ENCODE measurements around the gene CENPN.
A peak's percentile ranks its signal among the peaks of the same experiment; 100 is the strongest.

CENPN gene

DNA sequence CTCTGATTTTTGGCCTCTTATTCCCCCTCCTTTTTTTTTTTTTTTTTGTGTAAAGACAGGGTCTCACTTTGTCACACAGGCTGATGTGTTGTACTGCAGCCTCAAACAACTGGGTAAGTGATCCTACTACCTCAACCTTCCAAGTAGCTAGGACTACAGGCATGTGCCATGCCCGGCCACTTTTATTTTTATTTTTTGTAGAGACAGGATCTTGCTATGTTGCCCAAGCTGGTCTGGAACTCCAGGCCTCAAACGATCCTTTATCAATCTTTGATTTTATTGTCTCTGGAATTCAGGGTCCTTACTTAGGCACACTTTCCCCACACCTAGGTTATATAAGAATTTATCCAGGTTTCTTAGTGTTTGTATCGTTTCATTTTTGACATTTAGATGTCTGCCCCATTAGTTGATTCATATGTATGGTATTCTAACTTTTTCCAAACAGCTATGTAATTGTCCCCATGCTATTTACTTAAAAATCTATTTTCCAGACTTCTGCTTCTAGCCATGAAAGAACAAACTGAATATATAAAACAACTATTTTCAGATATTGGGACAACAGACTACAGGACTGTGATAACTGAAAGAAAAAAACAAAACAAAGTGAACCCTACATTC, 14.2 kb upstream of the CENPN start:
- no peak for DNase-seq

- no peak for DNase-seq
Measured at GRCh38 chr16:80993307-80993706, 13.7 kb upstream of the CENPN start.

DNA sequence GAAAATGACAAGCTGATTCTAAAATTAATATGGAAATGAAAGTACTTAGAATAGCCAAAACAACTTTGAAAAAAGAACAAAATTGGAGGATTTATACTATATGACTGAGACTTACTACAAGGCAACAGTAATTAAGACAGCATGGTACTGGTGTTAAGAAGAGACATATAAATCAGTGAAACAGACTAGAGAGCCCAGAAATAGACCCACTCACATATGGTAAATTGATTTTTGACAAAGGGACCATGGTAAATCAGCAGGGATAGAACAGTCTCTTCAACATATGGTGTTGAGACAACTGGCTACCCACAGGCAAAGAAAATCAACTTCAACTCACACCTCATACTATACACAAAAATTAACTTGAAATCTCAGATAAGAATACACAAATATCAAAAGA, 13.2 kb upstream of the CENPN start:
- DNase-seq = no peak

DNA sequence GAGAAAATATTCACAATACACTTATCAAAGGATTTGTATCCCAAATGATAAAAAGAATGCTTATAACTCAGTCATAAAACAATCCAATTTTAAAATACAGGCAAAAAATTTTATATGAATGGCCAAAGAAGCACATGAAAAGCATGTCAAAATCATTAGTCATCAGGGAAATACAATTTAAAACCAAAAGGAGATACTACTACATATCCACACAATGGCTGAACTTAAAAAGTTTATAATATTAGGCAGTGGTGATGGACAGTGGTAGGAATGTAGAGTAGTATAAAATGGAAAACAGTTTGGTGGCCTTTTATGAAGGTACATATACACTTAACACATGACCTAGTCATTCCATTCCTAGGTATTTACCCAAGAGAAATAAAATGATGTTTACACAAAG, 12.6 kb upstream of the CENPN start:
- DNase-seq = no peak

DNA sequence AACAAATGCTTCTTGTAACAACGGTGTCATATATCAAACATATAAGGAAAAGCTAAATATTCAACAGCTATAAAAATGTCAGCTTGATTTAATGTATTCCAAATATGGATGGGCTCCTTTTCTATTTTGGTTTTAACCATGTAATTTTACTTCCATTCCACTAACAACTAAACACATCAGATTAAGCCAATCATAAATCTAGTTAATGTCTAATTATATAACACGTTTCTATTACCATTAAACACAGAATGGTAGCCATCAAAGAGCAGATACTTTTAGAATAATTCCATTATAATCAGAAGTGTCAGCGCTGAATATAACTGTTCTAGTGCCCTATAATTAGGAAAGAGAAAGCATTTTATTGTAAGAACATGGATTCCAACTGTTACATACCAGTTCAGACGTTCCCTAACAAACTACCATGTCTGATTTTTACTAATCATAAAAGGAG, 10.3 kb upstream of the CENPN start:
- DNase-seq = no peak

DNA sequence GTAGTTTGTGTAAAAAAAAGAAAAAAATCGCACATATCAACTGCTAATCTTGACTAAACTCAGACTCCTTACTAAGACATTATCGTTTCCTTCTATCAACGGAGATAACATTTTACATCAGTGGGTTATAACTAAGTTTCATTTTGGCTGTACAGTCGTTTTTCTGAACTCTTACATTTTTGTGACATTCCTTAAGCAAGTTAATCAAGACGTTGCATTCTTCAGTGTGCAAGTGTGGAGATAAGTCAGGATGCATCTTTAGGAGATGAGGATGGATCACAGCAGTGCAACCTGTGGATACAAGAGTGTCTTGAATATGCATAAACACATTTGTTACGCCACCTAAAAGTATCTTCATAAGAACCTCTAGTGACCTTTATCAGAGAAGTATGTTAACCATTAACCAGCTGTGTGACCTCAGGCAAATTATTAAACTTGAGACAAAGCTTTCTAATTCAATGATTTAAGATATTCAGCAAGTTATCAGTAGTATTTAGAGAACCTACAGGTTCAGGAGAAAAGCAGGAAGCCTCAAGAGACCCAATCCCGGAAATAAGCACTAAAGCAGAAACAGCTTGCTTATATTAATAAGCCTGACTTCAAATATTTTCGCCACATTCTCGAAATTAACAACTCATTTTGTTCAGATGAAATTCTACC, 9.7 kb upstream of the CENPN start:
- no peak for DNase-seq

GRCh38 chr16:80997964-80998620, 8.9 kb upstream of the CENPN start:
- no peak for DNase-seq

DNA sequence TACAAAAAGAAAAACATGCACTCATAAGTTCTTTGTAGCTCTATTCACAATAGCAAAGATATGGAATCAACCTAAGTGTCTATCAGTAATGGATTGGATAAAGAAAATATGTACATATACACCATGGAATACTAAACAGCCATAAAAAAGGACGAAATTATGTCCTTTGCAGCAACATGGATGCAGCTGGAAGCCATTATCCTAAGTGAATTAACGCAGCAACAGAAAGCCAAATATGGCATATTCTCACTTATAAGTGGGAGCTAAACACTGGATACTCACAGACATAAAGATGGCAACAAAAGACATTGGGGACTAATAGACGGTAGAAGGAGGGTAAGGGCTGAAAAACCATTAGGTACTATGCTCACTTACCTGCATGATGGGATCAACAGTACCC, 6.1 kb upstream of the CENPN start:
- no peak for DNase-seq

DNA sequence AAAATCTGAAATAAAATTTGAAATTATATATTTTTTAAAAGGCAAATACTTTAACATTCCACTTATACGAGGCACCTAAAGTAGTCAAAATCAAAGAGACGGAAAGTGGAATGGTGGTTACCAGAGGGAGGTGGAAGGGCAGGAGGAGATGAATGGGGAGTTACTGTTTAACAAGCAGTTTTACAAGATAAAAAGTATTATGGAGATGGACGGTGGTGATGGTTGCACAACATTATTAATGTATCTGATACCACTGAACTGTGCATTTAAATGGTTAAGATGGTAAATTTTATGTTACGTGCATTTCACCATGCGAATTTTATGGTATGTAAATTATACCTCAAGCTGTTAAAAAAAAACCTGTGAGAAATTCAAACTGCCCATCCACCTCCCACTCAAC, 5.7 kb upstream of the CENPN start:
- no peak for DNase-seq

GRCh38 chr16:81003064-81003463, 4.0 kb upstream of the CENPN start:
- no peak for DNase-seq

- no peak for DNase-seq
Measured at GRCh38 chr16:81003610-81004460, 3.2 kb upstream of the CENPN start.

GRCh38 chr16:81004646-81005353, 2.2 kb upstream of the CENPN start:
- DNase-seq = peak; percentile 34

DNA sequence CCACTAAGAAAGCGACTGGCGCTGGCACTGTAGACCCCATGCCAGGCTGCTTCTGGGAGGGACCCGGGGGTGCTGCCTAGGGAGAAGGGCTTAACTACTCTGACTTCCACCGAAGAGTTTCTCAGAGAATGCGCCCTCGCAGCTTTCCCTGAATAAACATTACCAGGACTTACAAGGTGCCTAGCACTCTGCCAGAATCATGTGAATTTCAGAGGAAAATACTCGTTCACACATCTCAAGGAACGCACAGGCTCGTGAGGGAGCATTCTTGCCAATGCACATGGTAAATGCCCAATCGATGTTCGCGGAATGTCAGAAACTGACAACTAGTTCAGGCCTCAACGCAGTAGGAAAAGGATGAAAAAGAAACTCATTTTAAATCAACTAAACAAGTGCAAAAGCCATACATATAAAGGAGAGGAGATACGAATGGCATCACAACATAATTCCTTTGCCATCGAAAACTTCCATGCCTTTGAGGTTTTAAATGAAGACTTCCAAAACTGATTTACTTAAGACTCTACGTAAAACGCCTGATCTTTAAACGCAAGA, 1.3 kb upstream of the CENPN start:
- no peak for DNase-seq

DNA sequence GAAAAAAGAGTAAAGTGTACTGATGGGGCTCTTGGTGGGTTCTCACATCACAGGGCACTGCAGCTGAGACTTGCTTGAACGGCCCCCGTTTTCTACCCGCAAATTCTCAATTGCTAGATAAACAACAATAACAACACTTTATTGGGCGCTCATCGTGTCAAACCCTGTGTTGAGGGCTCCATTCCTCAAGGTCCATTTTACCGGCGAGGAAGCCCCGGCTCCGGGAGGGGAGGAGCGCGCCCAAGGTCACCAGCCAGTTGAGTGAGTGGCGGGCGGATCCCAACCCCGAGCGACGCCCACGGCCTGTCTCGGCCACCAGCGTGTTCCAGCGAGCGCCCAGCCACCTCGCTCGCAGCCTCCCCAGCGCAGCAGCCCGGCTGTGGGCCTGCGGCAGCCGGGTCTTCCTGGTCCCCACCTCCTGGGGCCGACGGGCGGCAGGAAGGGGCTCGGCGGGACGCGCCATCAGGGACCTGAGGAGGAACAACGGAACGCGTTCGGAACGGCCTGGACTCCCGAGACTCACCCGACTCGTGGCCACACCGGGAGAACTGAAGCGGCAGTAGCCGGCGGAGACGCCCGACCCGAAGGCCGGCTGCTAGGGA, 702 bp upstream of the CENPN start:
- DNase-seq = peak; percentile 71

- DNase-seq = no peak
Measured at GRCh38 chr16:81008505-81008789, 1.4 kb downstream of the CENPN start.

DNA sequence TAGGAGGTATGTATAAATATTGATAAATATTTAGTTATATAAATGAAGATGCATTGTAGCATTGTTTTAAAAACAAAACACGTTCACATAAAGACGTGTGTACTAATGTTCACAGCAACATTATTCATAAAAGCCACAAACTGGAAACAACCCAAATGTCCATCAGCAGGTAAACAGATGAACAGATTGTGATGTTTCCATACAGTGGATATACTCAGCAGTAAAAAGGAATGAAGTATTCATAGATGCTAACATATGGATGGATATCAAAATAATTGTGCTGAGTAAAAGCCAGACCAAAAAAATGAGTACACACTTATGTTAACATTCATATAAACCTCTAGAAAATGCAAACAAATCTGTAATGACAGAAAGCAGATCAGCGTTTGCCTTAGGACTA, 6.0 kb downstream of the CENPN start:
- no peak for DNase-seq

DNA sequence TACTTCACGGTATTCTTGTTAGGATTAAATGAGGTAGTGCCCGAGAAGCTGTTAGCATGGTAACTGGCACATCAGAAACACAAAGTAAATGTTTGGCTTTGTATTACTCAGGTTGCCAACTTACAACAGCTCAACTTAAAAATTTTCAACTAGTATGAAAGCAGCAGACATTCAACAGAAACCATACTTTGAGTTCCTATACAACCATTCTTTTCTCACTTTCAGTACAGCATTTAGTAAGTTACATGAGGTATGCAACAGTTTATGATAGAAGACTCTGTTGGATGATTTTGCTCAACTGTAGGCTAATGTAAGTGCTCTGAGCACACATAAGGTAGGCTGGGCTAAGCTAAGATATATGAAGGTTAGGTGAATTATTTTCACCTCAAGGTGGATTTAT, 7.7 kb downstream of the CENPN start:
- DNase-seq = no peak

DNA sequence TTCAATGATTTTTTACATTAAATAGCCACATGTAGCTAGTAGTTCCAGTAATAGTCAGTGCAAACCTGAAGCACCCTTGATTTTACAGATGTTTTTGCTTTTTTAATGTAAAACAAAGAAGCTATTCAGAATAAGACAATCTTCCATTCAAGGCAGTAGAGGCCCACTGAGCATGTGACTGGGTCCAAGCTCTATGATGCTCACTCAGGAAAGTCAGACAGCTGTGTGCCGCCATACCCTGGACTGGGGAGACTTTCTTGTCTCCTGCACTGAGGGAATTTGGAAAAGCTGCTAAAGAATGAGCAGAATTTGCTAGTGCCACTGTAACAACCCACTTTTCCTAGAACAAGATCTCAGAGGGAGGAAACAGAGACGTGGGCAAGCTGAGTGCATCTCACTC, 11.5 kb downstream of the CENPN start:
- DNase-seq = no peak

GRCh38 chr16:81026429-81026828, 19.4 kb downstream of the CENPN start:
- no peak for DNase-seq

DNA sequence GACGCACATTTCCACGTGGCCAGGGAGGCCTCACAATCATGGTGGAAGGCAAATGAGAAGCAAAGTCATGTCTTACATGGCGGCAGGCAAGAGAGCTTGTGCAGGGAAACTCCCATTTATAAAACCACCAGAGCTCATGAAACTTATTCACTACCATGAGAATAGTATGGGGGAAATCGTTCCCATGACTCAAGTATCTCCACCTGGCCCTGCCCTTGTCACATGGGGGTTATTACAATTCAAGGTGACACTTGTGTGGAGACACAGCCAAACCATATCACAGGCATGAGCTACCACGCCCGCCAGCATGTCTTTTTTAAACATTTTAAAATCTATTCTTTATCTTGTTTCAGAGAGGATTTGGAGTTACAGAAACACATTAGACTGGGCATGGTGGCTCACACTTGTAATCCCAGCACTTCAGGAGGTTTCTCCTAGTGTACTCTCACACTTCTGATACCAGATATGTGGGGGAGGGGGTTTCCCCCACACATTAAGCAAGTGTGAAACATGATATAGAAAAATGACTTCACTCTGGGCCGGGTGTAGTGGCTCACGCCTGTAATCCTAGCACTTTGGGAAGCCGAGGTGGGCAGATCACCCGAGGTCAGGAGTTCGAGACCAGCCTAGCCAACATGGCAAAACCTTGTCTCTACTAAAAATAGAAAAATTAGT, 23.1 kb downstream of the CENPN start:
- DNase-seq = no peak

- DNase-seq = peak; percentile 92
Measured at GRCh38 chr16:81035398-81035974, 28.5 kb downstream of the CENPN start, which contains the start of gene ATMIN. Gene ATMIN (plus strand): TSS chr16:81035842. CDS start chr16:81035871, 29 bp downstream.

Measured in CD4-positive, alpha-beta T cell treated with Interleukin-6 for 4 hours (primary cell).